Pulmonary artery endothelial cell (primary cell): Measurements from ENCODE around the gene ZFP57. TPM values are rescaled to one million over a fixed set of nuclear protein-coding genes. Genes with fewer than 3 reads are reported as not detected.
"Not testable (repeated sequence)": the region's sequence is repeated elsewhere in the genome, so short reads cannot be mapped to it uniquely, and the experiment has no call there.

ENCODE experiments used
- DNase-seq: peaks from one replicate; pipeline ENCODE4 v3.0.0-alpha.2; 2011; ENCODE audit warnings: low read depth, low spot score
- total RNA-seq: library from RNA; depleted of rRNA; stranded (reverse); fragments of >200 nt; gene quantifications from 2 replicates; pipeline ENCODE4 v1.2.3, GENCODE V29; 2014

Gene ZFP57
- total RNA-seq, 1 donor from 2014 or later, result not detected

- DNase-seq, result no peak
Measured at GRCh38 chr6:29696147-29697125, 15.5 kb upstream of the ZFP57 start.

GRCh38 chr6:29694637-29695036, 13.7 kb upstream of the ZFP57 start:
- no peak for DNase-seq

- no peak for DNase-seq
Measured at GRCh38 chr6:29685718-29686326, 4.9 kb upstream of the ZFP57 start.

- no peak for DNase-seq
Measured at GRCh38 chr6:29681811-29682210, 859 bp upstream of the ZFP57 start.

GRCh38 chr6:29680416-29680815, 536 bp downstream of the ZFP57 start:
- no peak for DNase-seq

GRCh38 chr6:29679962-29680361, 990 bp downstream of the ZFP57 start:
- DNase-seq, result no peak

- DNase-seq, result no peak
Measured at GRCh38 chr6:29678114-29678513, 2.8 kb downstream of the ZFP57 start.

GRCh38 chr6:29676981-29677601, 3.9 kb downstream of the ZFP57 start:
- DNase-seq, result no peak

GRCh38 chr6:29675561-29675960, 5.4 kb downstream of the ZFP57 start:
- DNase-seq, result no peak

- no peak for DNase-seq
Measured at GRCh38 chr6:29674008-29674407, 6.9 kb downstream of the ZFP57 start.

GRCh38 chr6:29673161-29673560, 7.8 kb downstream of the ZFP57 start:
- no peak for DNase-seq

- DNase-seq, result not testable (repeated sequence)
Measured at GRCh38 chr6:29672116-29672515, 8.8 kb downstream of the ZFP57 start.

- DNase-seq, result no peak
Measured at GRCh38 chr6:29671026-29671425, 9.9 kb downstream of the ZFP57 start.

GRCh38 chr6:29667158-29667557, 13.8 kb downstream of the ZFP57 start:
- no peak for DNase-seq

- DNase-seq, result no peak
Measured at GRCh38 chr6:29666826-29667130, 14.2 kb downstream of the ZFP57 start.

GRCh38 chr6:29665942-29666825, 14.8 kb downstream of the ZFP57 start:
- no peak for DNase-seq

GRCh38 chr6:29663300-29664042, 17.5 kb downstream of the ZFP57 start:
- DNase-seq, result no peak

- not testable (repeated sequence) for DNase-seq
Measured at GRCh38 chr6:29661502-29662141, 19.3 kb downstream of the ZFP57 start.

- DNase-seq, result no peak
Measured at GRCh38 chr6:29661071-29661470, 19.9 kb downstream of the ZFP57 start.

GRCh38 chr6:29656798-29657197, 24.2 kb downstream of the ZFP57 start, which contains the start of gene MOG:
MOG (plus strand) TSS chr6:29657092; CDS start chr6:29657210, 118 bp downstream.
- DNase-seq, result no peak
